AG09319 (cell line): ENCODE results near the gene KLK2.

Experiments used
- DNase-seq: peaks from one replicate; pipeline ENCODE4 v3.0.0-alpha.2; 2010; ENCODE audit warnings: low read depth; ENCODE audit errors: extremely low read depth
- TF ChIP-seq, protein P1 (sequence below): IDR thresholded peaks from 2 replicates; pipeline ENCODE4 v1.5.1; 2011; ENCODE audit warnings: low read depth, mild to moderate bottlenecking, inconsistent platforms, low read length, moderate library complexity

The KLK2 gene

DNA sequence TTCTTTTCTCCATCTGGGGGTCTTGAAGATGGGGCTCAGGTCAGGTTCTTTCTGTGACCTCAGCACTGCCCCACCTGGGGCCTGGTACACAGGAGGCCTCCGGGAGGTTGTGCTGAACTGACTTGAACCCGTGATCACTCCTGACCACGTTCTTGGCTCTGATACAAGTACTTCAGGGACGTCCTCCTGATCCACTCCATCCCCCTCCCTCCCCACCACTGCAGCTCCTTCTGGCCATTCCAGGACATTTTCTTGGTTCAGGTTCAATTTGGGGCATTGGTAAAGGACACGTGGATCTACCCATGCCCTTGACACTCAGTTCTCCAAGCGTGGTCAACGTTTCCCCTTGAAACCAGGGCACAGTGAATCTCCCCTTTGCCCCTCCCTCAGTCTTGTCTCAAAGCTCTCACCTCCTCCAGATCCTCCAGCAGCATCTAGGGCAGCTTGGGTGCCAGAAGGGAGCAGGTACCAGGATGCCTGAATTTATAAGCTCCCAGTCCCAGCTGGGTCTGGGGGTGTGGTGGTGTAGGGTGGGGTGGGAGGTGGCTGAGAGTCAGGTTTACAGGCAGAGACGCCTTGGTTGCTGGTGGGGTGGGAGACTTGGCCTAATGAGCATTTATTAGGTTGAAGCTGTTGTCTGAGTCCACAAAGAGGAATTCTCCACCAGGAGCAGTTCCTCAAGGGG lies 40.0 kb upstream of the KLK2 start, which contains the start of gene KLK15:
TSS of gene KLK15 (minus strand) at position 458 of the 685 bp plus-strand sequence. CDS start 2,082 bp downstream, outside the sequence.
- TF ChIP-seq, protein P1, sequence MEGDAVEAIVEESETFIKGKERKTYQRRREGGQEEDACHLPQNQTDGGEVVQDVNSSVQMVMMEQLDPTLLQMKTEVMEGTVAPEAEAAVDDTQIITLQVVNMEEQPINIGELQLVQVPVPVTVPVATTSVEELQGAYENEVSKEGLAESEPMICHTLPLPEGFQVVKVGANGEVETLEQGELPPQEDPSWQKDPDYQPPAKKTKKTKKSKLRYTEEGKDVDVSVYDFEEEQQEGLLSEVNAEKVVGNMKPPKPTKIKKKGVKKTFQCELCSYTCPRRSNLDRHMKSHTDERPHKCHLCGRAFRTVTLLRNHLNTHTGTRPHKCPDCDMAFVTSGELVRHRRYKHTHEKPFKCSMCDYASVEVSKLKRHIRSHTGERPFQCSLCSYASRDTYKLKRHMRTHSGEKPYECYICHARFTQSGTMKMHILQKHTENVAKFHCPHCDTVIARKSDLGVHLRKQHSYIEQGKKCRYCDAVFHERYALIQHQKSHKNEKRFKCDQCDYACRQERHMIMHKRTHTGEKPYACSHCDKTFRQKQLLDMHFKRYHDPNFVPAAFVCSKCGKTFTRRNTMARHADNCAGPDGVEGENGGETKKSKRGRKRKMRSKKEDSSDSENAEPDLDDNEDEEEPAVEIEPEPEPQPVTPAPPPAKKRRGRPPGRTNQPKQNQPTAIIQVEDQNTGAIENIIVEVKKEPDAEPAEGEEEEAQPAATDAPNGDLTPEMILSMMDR, result no peak
- no peak for DNase-seq

DNA sequence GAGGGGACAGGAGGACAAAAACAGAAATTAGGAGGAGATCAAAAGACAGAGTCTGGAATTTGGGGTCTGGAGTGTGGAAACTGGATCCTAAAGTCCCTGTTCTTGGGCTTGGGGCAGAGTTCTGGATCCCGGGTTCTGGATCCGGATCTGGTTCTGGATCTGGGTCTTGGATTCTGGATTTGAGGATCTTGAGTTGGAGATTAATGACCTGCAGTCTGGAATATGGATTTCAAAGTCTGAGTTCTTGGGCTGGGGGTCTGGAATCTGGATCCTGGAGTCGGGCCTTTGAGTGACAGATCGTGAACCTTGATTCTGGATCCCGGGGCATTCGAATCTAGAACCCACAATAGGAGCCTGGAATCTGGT lies 39.5 kb upstream of the KLK2 start:
- DNase-seq, result no peak
- TF ChIP-seq, protein P1, result no peak

DNA sequence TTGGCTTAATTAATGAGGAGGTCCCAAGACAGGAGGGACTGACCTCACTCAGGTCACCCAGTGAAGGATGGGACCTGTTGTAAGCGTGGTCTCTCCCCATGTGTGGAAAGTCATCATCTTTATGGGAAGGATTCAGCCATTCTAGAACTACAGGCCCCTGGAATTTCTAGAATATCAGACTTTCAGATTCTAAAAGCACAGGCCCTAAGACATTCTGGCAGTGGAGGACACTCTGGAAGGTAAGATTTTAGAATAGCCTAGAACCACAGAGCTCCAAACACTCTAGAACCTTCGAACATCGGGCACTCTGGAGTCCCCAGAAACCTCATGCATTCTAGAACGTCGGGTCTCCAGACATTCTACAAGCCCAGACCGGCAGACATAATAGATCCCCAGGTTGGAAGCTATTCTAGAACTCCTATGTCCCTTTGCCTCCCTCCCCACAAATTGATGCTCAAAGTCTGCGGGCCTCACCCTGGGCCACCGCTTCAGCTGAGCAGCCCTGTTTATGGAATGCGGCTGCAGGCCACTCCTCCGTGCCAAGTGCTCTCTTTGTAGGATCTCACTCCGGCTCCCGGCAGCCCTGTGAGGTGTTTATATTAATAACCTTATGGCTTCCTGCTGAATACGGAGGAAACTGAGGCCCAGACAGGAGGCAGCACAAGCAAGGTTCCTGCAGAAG lies 38.0 kb upstream of the KLK2 start:
- no peak for DNase-seq
- TF ChIP-seq, protein P1, result no peak

DNA sequence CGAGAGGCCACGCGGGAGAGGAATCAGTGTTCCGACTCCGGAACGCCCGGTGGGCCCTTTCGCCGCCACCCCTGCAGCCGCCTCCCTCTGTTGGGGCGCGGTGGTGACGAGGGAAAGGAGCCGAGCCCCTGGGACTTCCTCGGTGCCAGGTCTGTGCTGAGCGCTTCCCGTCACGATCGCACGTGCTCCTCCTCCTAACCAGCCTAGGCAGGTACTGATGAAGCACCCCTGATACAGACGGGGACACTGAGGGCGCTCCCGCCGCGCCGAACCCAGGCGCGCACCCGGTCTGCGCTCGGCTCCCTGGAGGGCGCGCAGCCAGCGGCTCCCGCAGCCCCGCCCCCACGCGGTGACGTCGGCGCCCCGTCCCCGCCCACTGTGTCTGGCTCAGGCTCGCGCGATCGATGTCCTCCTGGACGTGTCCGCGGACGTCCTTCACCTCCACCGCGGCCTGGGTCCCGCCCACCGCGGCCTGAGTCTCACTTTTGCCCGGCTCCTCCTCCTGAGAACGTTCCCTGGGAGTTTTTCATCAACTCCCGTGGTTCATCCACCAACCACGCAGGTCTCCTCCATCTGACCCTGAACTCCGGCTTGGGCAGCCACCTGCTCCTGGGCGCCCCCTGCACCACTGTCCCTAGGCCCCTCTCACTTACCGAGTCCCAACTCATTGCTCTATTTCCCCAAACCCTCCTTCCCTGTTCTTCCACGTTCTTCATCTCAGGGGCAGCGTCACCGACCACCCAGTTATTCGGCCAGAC lies 37.3 kb upstream of the KLK2 start:
- no peak for DNase-seq
- TF ChIP-seq, protein P1, result no peak

DNA sequence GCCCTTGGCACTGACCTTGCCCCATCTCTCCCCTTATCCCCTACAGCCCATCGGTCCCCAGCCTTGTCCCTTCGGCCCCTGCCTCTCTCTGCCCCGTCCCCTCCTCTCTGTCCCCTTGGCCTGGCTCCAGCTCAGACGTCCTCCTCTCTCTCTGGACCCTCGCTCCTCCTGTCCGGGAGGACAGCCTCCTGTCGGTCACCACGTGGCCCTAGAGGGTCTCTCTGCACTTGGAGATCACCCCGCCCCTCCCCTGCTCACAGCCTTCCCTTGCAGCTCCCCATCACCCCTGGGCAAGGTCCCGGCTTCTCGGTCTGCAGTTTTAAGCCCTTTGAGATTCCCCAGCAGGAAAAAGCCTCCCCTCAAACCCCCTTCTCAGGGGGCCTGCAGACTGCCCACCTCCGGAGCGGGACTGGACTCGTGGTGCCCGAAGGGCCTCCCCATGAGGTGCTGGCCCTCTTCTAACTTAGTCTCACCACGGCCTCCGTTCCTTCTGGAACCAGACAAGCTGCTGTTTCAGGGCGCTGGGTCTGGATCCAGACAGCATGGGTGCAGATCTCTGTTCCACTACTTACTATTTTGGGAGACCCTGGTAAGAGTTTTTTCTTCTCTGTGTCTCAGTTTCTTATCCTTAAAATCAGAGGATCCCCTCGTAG lies 36.6 kb upstream of the KLK2 start:
- TF ChIP-seq, protein P1, result no peak
- DNase-seq, result no peak

DNA sequence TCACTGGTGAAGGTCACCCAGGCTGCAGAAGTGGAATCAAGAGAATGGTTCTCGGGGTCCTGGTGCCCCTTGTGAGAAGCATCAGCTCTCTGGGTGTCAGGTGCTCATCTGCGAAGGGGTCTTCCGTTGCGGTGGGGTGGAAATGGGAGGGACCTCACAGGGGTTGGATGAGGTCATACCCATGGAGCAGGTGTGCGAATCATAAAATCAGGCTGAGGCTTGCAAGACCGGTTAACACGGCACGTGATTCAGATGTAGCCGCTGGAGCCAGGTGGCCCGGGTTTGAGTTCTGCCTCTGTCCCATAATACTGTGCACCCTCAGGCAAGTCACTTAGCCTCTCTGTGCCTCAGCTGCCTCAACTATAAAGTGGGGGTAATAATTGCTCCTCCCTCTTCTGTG lies 35.9 kb upstream of the KLK2 start:
- DNase-seq, result no peak
- TF ChIP-seq, protein P1, result no peak
